Aorta (tissue), 5 donors: ENCODE data around the gene SLC39A8. TPM values are rescaled to one million over a fixed set of nuclear protein-coding genes. Genes with fewer than 3 reads are reported as not detected.
A peak's percentile ranks its signal among the peaks of the same experiment; 100 is the strongest.

Experiments used
- ATAC-seq: fragments of 200-7000 bp; cut with Tn5 transposase; one replicate; pipeline ENCODE4 v1.9.1; 2022; ENCODE audit warnings: moderate library complexity; ENCODE audit not compliant: low FRiP score
- DNase-seq, 2 donors: peaks; one replicate each; pipeline ENCODE4 v3.0.0-alpha.2; 2020
- H3K27ac ChIP-seq, 2 donors: one replicate each; pipeline ENCODE4 v1.5.1; 2013; ENCODE audit warnings: low read length in 2 of 2, mild to moderate bottlenecking in 2 of 2, moderate library complexity in 2 of 2, control low read depth in 1 of 2, inconsistent platforms in 1 of 2, low read depth in 1 of 2
- H3K27me3 ChIP-seq, 2 donors: one replicate each; pipeline ENCODE4 v1.6.1; 2013; ENCODE audit warnings: control low read depth in 1 of 2, low read length in 1 of 2, mild to moderate bottlenecking in 1 of 2, moderate library complexity in 1 of 2; ENCODE audit not compliant: insufficient read depth in 2 of 2, control insufficient read depth in 1 of 2
- H3K36me3 ChIP-seq, 2 donors: one replicate each; pipeline ENCODE4 v1.6.1; 2013; ENCODE audit warnings: control low read depth in 1 of 2, low read length in 1 of 2, mild to moderate bottlenecking in 1 of 2; ENCODE audit not compliant: insufficient read depth in 2 of 2, control insufficient read depth in 1 of 2
- H3K4me1 ChIP-seq, 2 donors: one replicate each; pipeline ENCODE4 v1.6.1; 2013; ENCODE audit warnings: low read length in 2 of 2, control low read depth in 1 of 2, mild to moderate bottlenecking in 1 of 2, moderate library complexity in 1 of 2; ENCODE audit not compliant: insufficient read depth in 2 of 2, control insufficient read depth in 1 of 2
- H3K4me3 ChIP-seq, 2 donors: one replicate each; pipeline ENCODE4 v1.5.1; 2013; ENCODE audit warnings: low read length in 2 of 2, control low read depth in 1 of 2, mild to moderate bottlenecking in 1 of 2
- H3K9me3 ChIP-seq: one replicate; pipeline ENCODE4 v1.6.1; 2013; ENCODE audit warnings: mild to moderate bottlenecking, low read length; ENCODE audit not compliant: control insufficient read depth
- WGBS, 2 donors: extraction: QIAGEN DNeasy Blood & Tissue Kit; methylation state at CpG; one replicate each; pipeline ENCODE4 v1.1.7; 2013; 5-methylcytosine and 5-hydroxymethylcytosine counted together
- intact Hi-C, 2 donors: fragments of 100-400 bp; cut with DNase I; formaldehyde crosslinking; loops; one replicate each; pipeline versions ENCODE4 v1.14.2 to v1.15.0; 2022
- polyA plus RNA-seq, 2 donors: library from polyadenylated mRNA; stranded (reverse); fragments of 200-250 nt; gene quantifications; one replicate each; pipeline ENCODE4 v1.2.3, GENCODE V29; 2013
- total RNA-seq, 2 donors: library from RNA; stranded (reverse); fragmentation: NEBNext Ultra II Directional; extraction: Animal tissue kit (Norgen Biotek cat#: 25700); gene quantifications; one replicate each; pipeline ENCODE4 v1.2.1, GENCODE V29; 2021
- donor health status: healthy with polysubstance abuse.
- donor health status: Bipolar disorder and iron deficiency.
- donor health status: DM: no; HTN: no; CAD: no.
- donor health status: DM: no; HTN: no; CAD: no.
- donor health status: DM: yes; HTN: yes; CAD: no.

SLC39A8 gene
- total and polyA plus RNA-seq, 4 donors: 1.2 to 31.3 (median 9.6) TPM

GRCh38 chr4:102344520-102344953 is 745 bp downstream of the SLC39A8 start:
- intact Hi-C loops: loop anchor here in 1 of 2 donors (10.0 kb wide), 2 partner anchors 670 to 750 kb away; partner anchors contain the start of genes BDH2 and SLC9B1
- Histone ChIP-seq H3K4me1 (no peaks in the 10 kb centered on the region), H3K27me3 (no peaks in the 10 kb centered on the region), H3K9me3 (no peaks in the 10 kb centered on the region), H3K4me3 (peak overlapping the region; percentile 68 to 88), H3K36me3 (no peaks in the 10 kb centered on the region), H3K27ac (no peak overlapping the region)
- WGBS, 2 donors: 0 to 1% methylated on average over 39 to 48 of the region's 48 CpGs
- DNase-seq (peak; percentile 78 to 90), ATAC-seq (peak; percentile 89)

- DNase-seq: no peak
- no peak overlapping the region for H3K27ac ChIP-seq
- no peak for ATAC-seq
- H3K36me3 ChIP-seq: no peaks in the 10 kb centered on the region
- intact Hi-C loops: loop anchor here in 1 of 2 donors (10.0 kb wide), 2 partner anchors 671 to 751 kb away; partner anchors contain the start of genes BDH2 and SLC9B1
- WGBS, 2 donors: 6 to 7% methylated on average over 21 of the region's 21 CpGs
- H3K4me1 ChIP-seq: no peaks in the 10 kb centered on the region
- H3K27me3 ChIP-seq: no peaks in the 10 kb centered on the region
- H3K9me3 ChIP-seq: no peaks in the 10 kb centered on the region
- peak overlapping the region; percentile 68 to 88 for H3K4me3 ChIP-seq
Observed at GRCh38 chr4:102343964-102344519, 1.2 kb downstream of the SLC39A8 start.

- H3K36me3 ChIP-seq: no peaks in the 10 kb centered on the region
- ATAC-seq (no peak), DNase-seq (no peak)
- H3K4me3 ChIP-seq: no peak overlapping the region
- no peaks in the 10 kb centered on the region for H3K9me3 ChIP-seq
- no peaks in the 10 kb centered on the region for H3K4me1 ChIP-seq
- WGBS, 2 donors: 91 to 95% methylated on average over 3 of the region's 3 CpGs
- H3K27me3 ChIP-seq: no peaks in the 10 kb centered on the region
- no peak overlapping the region for H3K27ac ChIP-seq
- intact Hi-C loops: loop anchor here in 1 of 2 donors (10.0 kb wide), 2 partner anchors 672 to 752 kb away; partner anchors contain the start of genes BDH2 and SLC9B1
Observed at GRCh38 chr4:102342404-102343074, 2.7 kb downstream of the SLC39A8 start.

- Histone ChIP-seq H3K4me3 (no peak overlapping the region), H3K27me3 (no peaks in the 10 kb centered on the region), H3K27ac (no peak overlapping the region), H3K9me3 (no peaks in the 10 kb centered on the region), H3K36me3 (no peaks in the 10 kb centered on the region), H3K4me1 (no peaks in the 10 kb centered on the region)
- intact Hi-C loops: loop anchor here in 1 of 2 donors (10.0 kb wide), 2 partner anchors 674 to 754 kb away; partner anchors contain the start of genes BDH2 and SLC9B1
- no peak for ATAC-seq
- no peak for DNase-seq
Observed at GRCh38 chr4:102341201-102341600, 4.1 kb downstream of the SLC39A8 start.

GRCh38 chr4:102339018-102339417 is 6.3 kb downstream of the SLC39A8 start:
- H3K4me3 ChIP-seq: no peak overlapping the region
- ATAC-seq: no peak
- no peaks in the 10 kb centered on the region for H3K9me3 ChIP-seq
- H3K27me3 ChIP-seq: no peaks in the 10 kb centered on the region
- 100% methylated on average over 1 of the region's 1 CpG for WGBS, 2 donors
- H3K27ac ChIP-seq: no peak overlapping the region
- no peaks in the 10 kb centered on the region for H3K4me1 ChIP-seq
- DNase-seq: no peak
- intact Hi-C loops: no loop called here
- no peaks in the 10 kb centered on the region for H3K36me3 ChIP-seq

- no peak overlapping the region for H3K27ac ChIP-seq
- H3K9me3 ChIP-seq: no peaks in the 10 kb centered on the region
- intact Hi-C loops: no loop called here
- H3K4me3 ChIP-seq: no peak overlapping the region
- no peak for ATAC-seq
- no peaks in the 10 kb centered on the region for H3K27me3 ChIP-seq
- H3K4me1 ChIP-seq: no peaks in the 10 kb centered on the region
- 95 to 97% methylated on average over 8 of the region's 8 CpGs for WGBS, 2 donors
- DNase-seq: no peak
- no peaks in the 10 kb centered on the region for H3K36me3 ChIP-seq
Observed at GRCh38 chr4:102338405-102338804, 6.9 kb downstream of the SLC39A8 start.

- no peak for ATAC-seq
- H3K4me1 ChIP-seq: no peaks in the 10 kb centered on the region
- H3K36me3 ChIP-seq: no peaks in the 10 kb centered on the region
- no peaks in the 10 kb centered on the region for H3K9me3 ChIP-seq
- DNase-seq: no peak
- H3K27ac ChIP-seq: no peak overlapping the region
- intact Hi-C loops: no loop called here
- no peaks in the 10 kb centered on the region for H3K27me3 ChIP-seq
- no peak overlapping the region for H3K4me3 ChIP-seq
- 97 to 100% methylated on average over 2 of the region's 2 CpGs for WGBS, 2 donors
Observed at GRCh38 chr4:102335616-102336015, 9.7 kb downstream of the SLC39A8 start.

GRCh38 chr4:102334624-102335023 is 10.7 kb downstream of the SLC39A8 start:
- no peaks in the 10 kb centered on the region for H3K9me3 ChIP-seq
- ATAC-seq (no peak), DNase-seq (no peak)
- H3K27me3 ChIP-seq: no peaks in the 10 kb centered on the region
- no peaks in the 10 kb centered on the region for H3K4me1 ChIP-seq
- 95 to 99% methylated on average over 2 of the region's 2 CpGs for WGBS, 2 donors
- H3K4me3 ChIP-seq: no peak overlapping the region
- intact Hi-C loops: no loop called here
- H3K27ac ChIP-seq: no peak overlapping the region
- H3K36me3 ChIP-seq: no peaks in the 10 kb centered on the region

- Histone ChIP-seq H3K27me3 (no peaks in the 10 kb centered on the region), H3K4me1 (no peaks in the 10 kb centered on the region), H3K36me3 (no peaks in the 10 kb centered on the region), H3K4me3 (no peak overlapping the region), H3K9me3 (no peaks in the 10 kb centered on the region), H3K27ac (no peak overlapping the region)
- no peak for DNase-seq
- 84 to 89% methylated on average over 3 of the region's 3 CpGs for WGBS, 2 donors
- ATAC-seq: no peak
- intact Hi-C loops: no loop called here
Observed at GRCh38 chr4:102333787-102334186, 11.5 kb downstream of the SLC39A8 start.
